GM23248 (cell line): ENCODE results near the gene NUP42. TPM values are rescaled to one million over a fixed set of nuclear protein-coding genes. Genes with fewer than 3 reads are reported as not detected.

ENCODE experiments used
- DNase-seq: peaks from one replicate; pipeline ENCODE4 v3.0.0-alpha.2; 2015
- H2AFZ ChIP-seq: fragments of 200-600 bp; sonication (generic); 2 replicates; pipeline ENCODE4 v1.6.1; 2016; ENCODE audit warnings: antibody characterized with exemption
- H3F3A ChIP-seq: fragments of 200-600 bp; sonication (generic); 2 replicates; pipeline ENCODE4 v1.6.1; 2016; ENCODE audit warnings: mild to moderate bottlenecking, antibody characterized with exemption, mixed run types; ENCODE audit not compliant: insufficient read depth
- H3K27ac ChIP-seq: fragments of 200-600 bp; sonication (generic); 2 replicates; pipeline ENCODE4 v1.5.1; 2016; ENCODE audit warnings: mild to moderate bottlenecking
- H3K27me3 ChIP-seq: fragments of 200-600 bp; sonication (generic); replicated peaks from 2 replicates; pipeline ENCODE4 v1.6.1; 2016; ENCODE audit warnings: mild to moderate bottlenecking; ENCODE audit not compliant: insufficient read depth
- H3K36me3 ChIP-seq: fragments of 200-600 bp; sonication (generic); 2 replicates; pipeline ENCODE4 v1.6.1; 2016; ENCODE audit warnings: low read depth, mild to moderate bottlenecking
- H3K4me1 ChIP-seq: fragments of 200-600 bp; sonication (generic); 2 replicates; pipeline ENCODE4 v1.6.1; 2016; ENCODE audit warnings: mild to moderate bottlenecking; ENCODE audit not compliant: insufficient read depth
- H3K4me2 ChIP-seq: fragments of 200-600 bp; sonication (generic); one replicate; pipeline ENCODE4 v1.6.1; 2016; ENCODE audit warnings: mild to moderate bottlenecking; ENCODE audit not compliant: unreplicated experiment
- H3K4me3 ChIP-seq: fragments of 200-600 bp; sonication (generic); 2 replicates; pipeline ENCODE4 v1.5.1; 2016; ENCODE audit warnings: mild to moderate bottlenecking
- H3K79me2 ChIP-seq: fragments of 200-600 bp; sonication (generic); 2 replicates; pipeline ENCODE4 v1.6.1; 2016; ENCODE audit warnings: mild to moderate bottlenecking; ENCODE audit not compliant: insufficient read depth
- H3K9ac ChIP-seq: fragments of 200-600 bp; sonication (generic); 2 replicates; pipeline ENCODE4 v1.6.1; 2016; ENCODE audit warnings: mild to moderate bottlenecking
- H3K9me2 ChIP-seq: fragments of 200-600 bp; sonication (generic); 2 replicates; pipeline ENCODE4 v1.6.1; 2016; ENCODE audit warnings: mixed run types, mild to moderate bottlenecking, moderate library complexity; ENCODE audit not compliant: insufficient read depth
- H3K9me3 ChIP-seq: fragments of 200-600 bp; sonication (generic); one replicate; pipeline ENCODE4 v1.6.1; 2017; ENCODE audit warnings: low read depth
- H4K20me1 ChIP-seq: fragments of 200-600 bp; sonication (generic); 2 replicates; pipeline ENCODE4 v1.6.0; 2016; ENCODE audit not compliant: insufficient read depth
- EZH2 ChIP-seq: fragments of 200-600 bp; sonication (generic); IDR thresholded peaks from 2 replicates; pipeline ENCODE4 v1.6.1; 2018; ENCODE audit warnings: antibody characterized with exemption, mild to moderate bottlenecking; ENCODE audit not compliant: insufficient read depth, poor library complexity, severe bottlenecking
- EZH2phosphoT487 ChIP-seq: fragments of 200-600 bp; sonication (generic); IDR thresholded peaks from 2 replicates; pipeline ENCODE4 v1.6.1; 2018; ENCODE audit warnings: antibody characterized with exemption, moderate library complexity, mild to moderate bottlenecking, low read depth; ENCODE audit not compliant: insufficient read depth
- WGBS, 2 experiments: methylation state at CpG; one replicate each; pipeline ENCODE4 v1.1.6; 2015 to 2017; ENCODE audit warnings: low lambda C conversion rate in 2 of 2, low coverage in 1 of 2; ENCODE audit errors: missing lambda C conversion rate in 2 of 2; 5-methylcytosine and 5-hydroxymethylcytosine counted together
- in situ Hi-C: fragments of 300-500 bp; cut with MboI; formaldehyde crosslinking; loops from 2 replicates; pipeline ENCODE4 v1.15.0; 2020
- polyA plus RNA-seq: library from polyadenylated mRNA; unstranded; fragments of >200 nt; fragmentation: Nextera tagmentation; extraction: Ambion mirVana; gene quantifications from 2 replicates; pipeline ENCODE4 v1.2.1, GENCODE V29; 2016
- total RNA-seq: library from RNA; depleted of rRNA; stranded (reverse); fragments of >200 nt; shearing (Covaris generic); gene quantifications from 2 replicates; pipeline ENCODE4 v1.2.3, GENCODE V29; 2014

NUP42 gene
- total and polyA plus RNA-seq, 2 experiments from 2014 or later, result 27.1 to 34.2 TPM

GRCh38 chr7:23210506-23210905 lies 28.7 kb downstream of the NUP42 start:
- no peak overlapping the region for H3K4me2 ChIP-seq
- no peaks in the 10 kb centered on the region for H3K27me3 ChIP-seq
- WGBS, 2 experiments, result 65% methylated on average over 2 of the region's 2 CpGs
- DNase-seq, result no peak
- H4K20me1 ChIP-seq, result no peaks in the 10 kb centered on the region
- H3K9me3 ChIP-seq, result no peaks in the 10 kb centered on the region
- no peak overlapping the region for H3K9ac ChIP-seq
- in situ Hi-C loops, result no loop called here
- no peak overlapping the region for H3K4me3 ChIP-seq
- no peaks in the 10 kb centered on the region for H3K79me2 ChIP-seq
- no peaks in the 10 kb centered on the region for H3K36me3 ChIP-seq
- no peak overlapping the region for H3K27ac ChIP-seq
- peaks cover 6% of the 10 kb centered on the region; the same call in 1 of the 2 replicates for H3K4me1 ChIP-seq
- TF ChIP-seq EZH2phosphoT487, result no peak
- TF ChIP-seq EZH2, result no peak
- H2AFZ ChIP-seq, result no peak overlapping the region
- no peaks in the 10 kb centered on the region for H3K9me2 ChIP-seq
- H3F3A ChIP-seq, result no peaks in the 10 kb centered on the region

- no peak overlapping the region for H2AFZ ChIP-seq
- no peak overlapping the region for H3K4me3 ChIP-seq
- no peak for DNase-seq
- no peaks in the 10 kb centered on the region for H3K36me3 ChIP-seq
- no peaks in the 10 kb centered on the region for H3K9me2 ChIP-seq
- H3K4me2 ChIP-seq, result no peak overlapping the region
- H4K20me1 ChIP-seq, result no peaks in the 10 kb centered on the region
- in situ Hi-C loops, result no loop called here
- H3K9ac ChIP-seq, result no peak overlapping the region
- H3K27ac ChIP-seq, result no peak overlapping the region
- no peaks in the 10 kb centered on the region for H3K9me3 ChIP-seq
- H3K79me2 ChIP-seq, result no peaks in the 10 kb centered on the region
- TF ChIP-seq EZH2phosphoT487, result no peak
- TF ChIP-seq EZH2, result no peak
- peaks cover 6% of the 10 kb centered on the region; the same call in 1 of the 2 replicates for H3K4me1 ChIP-seq
- H3F3A ChIP-seq, result no peaks in the 10 kb centered on the region
- 64 to 77% methylated on average over 11 of the region's 11 CpGs for WGBS, 2 experiments
- H3K27me3 ChIP-seq, result no peaks in the 10 kb centered on the region
Observed at GRCh38 chr7:23211589-23211988, 29.7 kb downstream of the NUP42 start.

- H3K9me2 ChIP-seq, result no peaks in the 10 kb centered on the region
- no peaks in the 10 kb centered on the region for H3K36me3 ChIP-seq
- no peak for DNase-seq
- WGBS, 2 experiments, result 72 to 82% methylated on average over 2 of the region's 2 CpGs
- H3K27ac ChIP-seq, result no peak overlapping the region
- H3K4me3 ChIP-seq, result no peak overlapping the region
- H3F3A ChIP-seq, result no peaks in the 10 kb centered on the region
- no peaks in the 10 kb centered on the region for H3K79me2 ChIP-seq
- in situ Hi-C loops, result no loop called here
- no peak for TF ChIP-seq EZH2phosphoT487
- no peak for TF ChIP-seq EZH2
- H3K27me3 ChIP-seq, result no peaks in the 10 kb centered on the region
- H3K9ac ChIP-seq, result no peak overlapping the region
- no peak overlapping the region for H2AFZ ChIP-seq
- peaks cover 6% of the 10 kb centered on the region; the same call in 1 of the 2 replicates for H3K4me1 ChIP-seq
- H4K20me1 ChIP-seq, result no peaks in the 10 kb centered on the region
- no peaks in the 10 kb centered on the region for H3K9me3 ChIP-seq
- no peak overlapping the region for H3K4me2 ChIP-seq
Observed at GRCh38 chr7:23212395-23212794, 30.5 kb downstream of the NUP42 start.

GRCh38 chr7:23212841-23213240 lies 31.0 kb downstream of the NUP42 start:
- no peak for DNase-seq
- no peak overlapping the region for H3K4me2 ChIP-seq
- no peaks in the 10 kb centered on the region for H3F3A ChIP-seq
- H3K36me3 ChIP-seq, result no peaks in the 10 kb centered on the region
- WGBS, 2 experiments, result 58 to 66% methylated on average over 4 of the region's 4 CpGs
- no peaks in the 10 kb centered on the region for H4K20me1 ChIP-seq
- no peak overlapping the region for H3K27ac ChIP-seq
- H3K27me3 ChIP-seq, result no peaks in the 10 kb centered on the region
- TF ChIP-seq EZH2phosphoT487, result no peak
- TF ChIP-seq EZH2, result no peak
- in situ Hi-C loops, result no loop called here
- no peak overlapping the region for H2AFZ ChIP-seq
- H3K4me3 ChIP-seq, result no peak overlapping the region
- H3K9ac ChIP-seq, result no peak overlapping the region
- H3K9me3 ChIP-seq, result no peaks in the 10 kb centered on the region
- no peaks in the 10 kb centered on the region for H3K79me2 ChIP-seq
- H3K4me1 ChIP-seq, result peaks cover 3% of the 10 kb centered on the region; the same call in 1 of the 2 replicates
- H3K9me2 ChIP-seq, result no peaks in the 10 kb centered on the region

- TF ChIP-seq EZH2phosphoT487 (no peak), EZH2 (no peak)
- WGBS, 2 experiments, result 92 to 93% methylated on average over 11 of the region's 11 CpGs
- Histone ChIP-seq H3K79me2 (no peaks in the 10 kb centered on the region), H3K4me2 (no peak overlapping the region), H3K4me3 (no peak overlapping the region), H3K27me3 (no peaks in the 10 kb centered on the region), H3K36me3 (no peaks in the 10 kb centered on the region), H3K9me2 (no peaks in the 10 kb centered on the region), H3K9me3 (no peaks in the 10 kb centered on the region), H3K27ac (no peak overlapping the region), H3K4me1 (no peaks in the 10 kb centered on the region), H2AFZ (no peak overlapping the region), H4K20me1 (no peaks in the 10 kb centered on the region), H3K9ac (no peak overlapping the region), H3F3A (no peaks in the 10 kb centered on the region)
- no peak for DNase-seq
- in situ Hi-C loops, result no loop called here
Observed at GRCh38 chr7:23213755-23214154, 31.9 kb downstream of the NUP42 start.
